Measurements from ENCODE around the gene NDUFB2. TPM values are rescaled to one million over a fixed set of nuclear protein-coding genes. Genes with fewer than 3 reads are reported as not detected.

NDUFB2 gene
- total and polyA plus RNA-seq, 3 donors from 2014 or later, result 180 to 292 (median 187) TPM

DNA sequence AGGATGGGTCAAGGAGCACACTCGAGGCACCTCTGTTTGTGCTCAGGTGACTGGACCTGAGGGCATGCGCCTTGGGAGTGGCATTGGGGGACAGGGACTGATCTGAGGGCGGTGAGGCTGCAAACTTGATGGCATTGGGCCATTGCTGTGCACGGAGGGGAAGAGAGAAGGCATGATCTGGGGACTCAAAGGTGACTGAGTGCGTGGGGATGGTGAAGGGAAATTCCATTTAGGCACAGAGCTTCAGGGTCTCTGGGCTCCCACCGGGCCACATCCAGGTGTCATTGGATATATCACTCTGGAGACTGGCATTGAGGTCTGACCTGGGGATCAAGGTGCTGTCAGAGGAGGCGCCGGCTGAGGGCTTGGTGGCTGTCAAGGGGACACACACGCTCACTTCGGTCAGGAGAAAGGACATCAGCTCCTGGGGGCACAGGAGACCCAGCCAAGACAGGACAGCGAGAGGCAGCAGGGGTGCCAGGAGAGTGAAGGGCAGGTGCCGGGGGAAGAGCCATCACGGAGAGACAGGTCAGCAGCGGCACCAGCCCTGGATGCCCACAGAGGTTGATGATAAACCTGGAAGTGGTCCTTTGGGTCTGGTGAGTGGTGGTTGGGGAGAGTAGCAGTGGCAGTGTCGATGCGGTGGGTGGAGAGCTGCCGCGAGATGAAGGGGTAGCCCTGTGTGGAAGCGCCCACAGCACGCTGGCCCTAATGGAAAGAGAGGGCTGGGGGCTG, 18.3 kb upstream of the NDUFB2 start:
- 95 to 97% methylated on average over 19 to 20 of the region's 20 CpGs for WGBS, 2 donors
- Histone ChIP-seq H3K36me3 (ENCODE audit: low read depth, missing control alignments) (no peaks in the 10 kb centered on the region), H3K27ac (no peak overlapping the region), H3K27me3 (no peaks in the 10 kb centered on the region), H3K9me3 (no peaks in the 10 kb centered on the region), H3K4me1 (no peaks in the 10 kb centered on the region), H3K4me3 (no peak overlapping the region)
- no peak for DNase-seq
- TF ChIP-seq, protein P1, sequence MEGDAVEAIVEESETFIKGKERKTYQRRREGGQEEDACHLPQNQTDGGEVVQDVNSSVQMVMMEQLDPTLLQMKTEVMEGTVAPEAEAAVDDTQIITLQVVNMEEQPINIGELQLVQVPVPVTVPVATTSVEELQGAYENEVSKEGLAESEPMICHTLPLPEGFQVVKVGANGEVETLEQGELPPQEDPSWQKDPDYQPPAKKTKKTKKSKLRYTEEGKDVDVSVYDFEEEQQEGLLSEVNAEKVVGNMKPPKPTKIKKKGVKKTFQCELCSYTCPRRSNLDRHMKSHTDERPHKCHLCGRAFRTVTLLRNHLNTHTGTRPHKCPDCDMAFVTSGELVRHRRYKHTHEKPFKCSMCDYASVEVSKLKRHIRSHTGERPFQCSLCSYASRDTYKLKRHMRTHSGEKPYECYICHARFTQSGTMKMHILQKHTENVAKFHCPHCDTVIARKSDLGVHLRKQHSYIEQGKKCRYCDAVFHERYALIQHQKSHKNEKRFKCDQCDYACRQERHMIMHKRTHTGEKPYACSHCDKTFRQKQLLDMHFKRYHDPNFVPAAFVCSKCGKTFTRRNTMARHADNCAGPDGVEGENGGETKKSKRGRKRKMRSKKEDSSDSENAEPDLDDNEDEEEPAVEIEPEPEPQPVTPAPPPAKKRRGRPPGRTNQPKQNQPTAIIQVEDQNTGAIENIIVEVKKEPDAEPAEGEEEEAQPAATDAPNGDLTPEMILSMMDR (IDR thresholded peaks at IDR 0.05), result no peak
- no peak for TF ChIP-seq POLR2A (IDR thresholded peaks at IDR 0.05)
- intact Hi-C loops (cut with DNase I; ENCODE audit: low total_unique reads), result no loop called here

DNA sequence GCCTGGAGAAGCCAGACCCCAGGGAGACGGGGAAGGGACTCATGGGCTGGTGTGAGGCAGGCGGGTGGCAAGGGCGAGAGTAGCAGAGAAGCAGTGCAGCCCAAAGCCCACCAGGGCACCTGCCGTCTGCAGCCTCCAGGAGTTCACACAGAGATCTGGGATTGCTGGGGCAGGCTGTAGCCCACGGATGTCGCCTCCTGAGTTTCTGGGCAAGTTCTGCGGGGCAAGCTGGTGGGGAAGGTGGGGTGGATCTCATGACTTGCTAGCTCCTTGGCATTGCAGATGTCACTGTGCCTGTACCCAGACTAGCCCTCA, 17.7 kb upstream of the NDUFB2 start:
- H3K27ac ChIP-seq, result no peak overlapping the region
- TF ChIP-seq, protein P1 (IDR thresholded peaks at IDR 0.05), result no peak
- TF ChIP-seq POLR2A (IDR thresholded peaks at IDR 0.05), result no peak
- H3K4me3 ChIP-seq, result no peak overlapping the region
- DNase-seq, result no peak
- intact Hi-C loops (cut with DNase I; ENCODE audit: low total_unique reads), result no loop called here
- no peaks in the 10 kb centered on the region for H3K27me3 ChIP-seq
- H3K9me3 ChIP-seq, result no peaks in the 10 kb centered on the region
- 97 to 98% methylated on average over 4 to 7 of the region's 7 CpGs for WGBS, 2 donors
- H3K4me1 ChIP-seq, result no peaks in the 10 kb centered on the region
- H3K36me3 ChIP-seq (ENCODE audit: low read depth, missing control alignments), result no peaks in the 10 kb centered on the region

DNA sequence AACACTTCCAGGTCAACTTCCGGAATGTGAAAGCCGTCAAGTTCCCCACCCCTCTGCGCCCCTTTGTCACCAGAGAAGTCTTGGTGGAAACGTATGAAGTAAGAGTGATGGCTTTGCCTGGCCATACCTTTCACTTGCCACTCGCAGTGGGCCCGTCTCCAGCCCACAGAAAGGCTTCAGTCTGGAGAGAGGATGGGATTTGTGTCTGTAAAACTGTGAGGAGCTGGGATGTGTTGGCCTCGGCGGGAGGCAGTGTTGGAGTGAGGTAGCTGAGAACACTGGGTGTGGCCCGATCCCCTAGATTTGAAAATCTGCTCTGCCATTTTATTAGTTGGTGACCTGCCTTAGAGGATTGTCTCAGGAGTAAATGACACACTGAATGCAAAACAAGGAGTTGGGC, 17.3 kb upstream of the NDUFB2 start:
- intact Hi-C loops (cut with DNase I; ENCODE audit: low total_unique reads), result no loop called here
- H3K36me3 ChIP-seq (ENCODE audit: low read depth, missing control alignments), result no peaks in the 10 kb centered on the region
- 88 to 92% methylated on average over 9 of the region's 9 CpGs for WGBS, 2 donors
- no peak overlapping the region for H3K4me3 ChIP-seq
- H3K4me1 ChIP-seq, result no peaks in the 10 kb centered on the region
- H3K27me3 ChIP-seq, result no peaks in the 10 kb centered on the region
- no peak overlapping the region for H3K27ac ChIP-seq
- H3K9me3 ChIP-seq, result no peaks in the 10 kb centered on the region
- TF ChIP-seq, protein P1 (IDR thresholded peaks at IDR 0.05), result no peak
- TF ChIP-seq POLR2A (IDR thresholded peaks at IDR 0.05), result no peak
- no peak for DNase-seq

DNA sequence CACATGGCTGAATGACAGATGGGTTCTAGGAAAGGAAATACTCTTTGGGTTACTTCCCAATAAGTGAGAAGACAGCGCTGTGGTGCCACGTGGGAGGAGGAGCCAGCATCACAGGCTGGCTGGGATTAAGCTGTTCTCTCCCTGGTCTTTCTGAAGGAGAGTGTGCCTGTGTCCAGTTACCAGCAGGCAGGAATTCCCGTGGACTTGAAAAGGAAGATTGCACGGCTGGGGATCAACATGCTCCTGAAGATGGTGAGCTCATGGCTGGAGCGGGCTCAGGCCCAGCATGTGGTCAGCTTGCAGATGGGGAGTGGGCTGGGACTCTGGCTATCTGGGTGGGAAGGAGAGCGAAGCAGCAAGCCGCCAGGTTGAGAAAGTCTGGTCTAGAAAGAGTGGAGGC, 15.6 kb upstream of the NDUFB2 start:
- Histone ChIP-seq H3K4me3 (no peak overlapping the region), H3K27me3 (no peaks in the 10 kb centered on the region), H3K27ac (no peak overlapping the region), H3K36me3 (ENCODE audit: low read depth, missing control alignments) (no peaks in the 10 kb centered on the region), H3K4me1 (no peaks in the 10 kb centered on the region), H3K9me3 (no peaks in the 10 kb centered on the region)
- no peak for DNase-seq
- intact Hi-C loops (cut with DNase I; ENCODE audit: low total_unique reads), result no loop called here
- TF ChIP-seq, protein P1 (IDR thresholded peaks at IDR 0.05), result no peak
- no peak for TF ChIP-seq POLR2A (IDR thresholded peaks at IDR 0.05)
- 84 to 94% methylated on average over 7 of the region's 7 CpGs for WGBS, 2 donors

DNA sequence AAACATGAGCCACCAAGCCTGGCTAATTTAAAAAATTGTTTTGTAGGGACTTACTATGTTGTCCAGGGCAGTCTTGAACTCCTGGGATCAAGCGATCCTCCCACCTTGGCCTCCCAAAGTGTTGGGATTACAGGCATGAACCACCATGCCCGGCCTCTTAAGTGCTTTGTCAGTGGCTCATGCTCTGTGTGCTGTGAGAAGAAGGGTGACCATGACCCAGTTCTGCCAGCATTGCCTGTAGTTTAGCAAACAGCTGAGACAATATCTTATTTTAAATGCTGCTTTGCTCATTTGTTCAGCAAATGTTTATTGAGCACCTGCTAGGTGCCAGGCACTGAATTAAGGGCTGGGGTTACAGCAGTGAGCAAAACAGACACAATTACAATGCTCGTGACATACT, 14.7 kb upstream of the NDUFB2 start:
- Histone ChIP-seq H3K36me3 (ENCODE audit: low read depth, missing control alignments) (no peaks in the 10 kb centered on the region), H3K9me3 (no peaks in the 10 kb centered on the region), H3K27ac (no peak overlapping the region), H3K27me3 (no peaks in the 10 kb centered on the region), H3K4me1 (no peaks in the 10 kb centered on the region), H3K4me3 (no peak overlapping the region)
- WGBS, 2 donors, result 94 to 97% methylated on average over 3 of the region's 3 CpGs
- no peak for TF ChIP-seq POLR2A (IDR thresholded peaks at IDR 0.05)
- TF ChIP-seq, protein P1 (IDR thresholded peaks at IDR 0.05), result no peak
- DNase-seq, result no peak
- intact Hi-C loops (cut with DNase I; ENCODE audit: low total_unique reads), result no loop called here

Measured in testis (tissue), 3 donors.